Esophagus muscularis mucosa (tissue), 4 donors: Measurements from ENCODE around the gene ARID1B.

Experiments used
- EP300 ChIP-seq: sonication (generic); formaldehyde crosslinking; IDR thresholded peaks from one replicate; pipeline ENCODE4 v1.6.1; 2017; ENCODE audit warnings: antibody characterized with exemption
- POLR2A ChIP-seq: fragments of 450-650 bp; IDR thresholded peaks from one replicate; pipeline ENCODE4 v1.6.1; 2017; ENCODE audit warnings: antibody characterized with exemption, moderate library complexity, mild to moderate bottlenecking, low read depth
- POLR2AphosphoS5 ChIP-seq, 2 donors: sonication (generic); formaldehyde crosslinking; IDR thresholded peaks; one replicate each; pipeline ENCODE4 v1.6.1; 2017; ENCODE audit warnings: antibody characterized with exemption in 2 of 2
- TF ChIP-seq, protein P1 (sequence below), 3 experiments: fragments of 200-600 bp in 2 of 3; fragments of 450-650 bp in 1 of 3; sonication (generic) in 2 of 3; IDR thresholded peaks; one replicate each; pipeline ENCODE4 v1.5.1; 2017 to 2019; ENCODE audit warnings: antibody characterized with exemption in 3 of 3, mild to moderate bottlenecking in 2 of 3, moderate library complexity in 1 of 3

DNA sequence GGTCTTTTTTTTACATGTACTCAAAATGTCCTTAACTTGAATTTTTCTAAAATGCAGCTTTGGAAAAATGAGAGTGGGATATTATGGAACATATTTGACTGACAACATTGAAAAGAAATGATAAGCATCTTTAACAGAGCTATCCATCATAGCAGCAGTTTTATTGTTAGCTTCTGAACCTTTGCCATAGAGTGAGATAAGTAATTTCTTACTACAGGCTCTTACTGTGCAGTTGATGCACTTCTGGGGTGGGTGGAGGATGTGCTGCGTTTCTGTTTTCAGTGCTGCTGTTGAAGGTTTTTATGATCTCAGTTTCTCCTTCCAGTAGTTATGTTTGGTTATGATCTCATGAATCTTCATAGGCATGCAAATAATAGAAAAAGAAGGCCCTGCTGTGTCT is 279.1 kb downstream of the ARID1B start:
- TF ChIP-seq, protein P1, sequence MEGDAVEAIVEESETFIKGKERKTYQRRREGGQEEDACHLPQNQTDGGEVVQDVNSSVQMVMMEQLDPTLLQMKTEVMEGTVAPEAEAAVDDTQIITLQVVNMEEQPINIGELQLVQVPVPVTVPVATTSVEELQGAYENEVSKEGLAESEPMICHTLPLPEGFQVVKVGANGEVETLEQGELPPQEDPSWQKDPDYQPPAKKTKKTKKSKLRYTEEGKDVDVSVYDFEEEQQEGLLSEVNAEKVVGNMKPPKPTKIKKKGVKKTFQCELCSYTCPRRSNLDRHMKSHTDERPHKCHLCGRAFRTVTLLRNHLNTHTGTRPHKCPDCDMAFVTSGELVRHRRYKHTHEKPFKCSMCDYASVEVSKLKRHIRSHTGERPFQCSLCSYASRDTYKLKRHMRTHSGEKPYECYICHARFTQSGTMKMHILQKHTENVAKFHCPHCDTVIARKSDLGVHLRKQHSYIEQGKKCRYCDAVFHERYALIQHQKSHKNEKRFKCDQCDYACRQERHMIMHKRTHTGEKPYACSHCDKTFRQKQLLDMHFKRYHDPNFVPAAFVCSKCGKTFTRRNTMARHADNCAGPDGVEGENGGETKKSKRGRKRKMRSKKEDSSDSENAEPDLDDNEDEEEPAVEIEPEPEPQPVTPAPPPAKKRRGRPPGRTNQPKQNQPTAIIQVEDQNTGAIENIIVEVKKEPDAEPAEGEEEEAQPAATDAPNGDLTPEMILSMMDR (IDR thresholded peaks at IDR 0.05) = no peak
- no peak for TF ChIP-seq POLR2A
- no peak for TF ChIP-seq POLR2AphosphoS5 (IDR thresholded peaks at IDR 0.05)
- TF ChIP-seq EP300 = no peak
